ENCODE results near the gene ZNF732. TPM values are rescaled to one million over a fixed set of nuclear protein-coding genes. Genes with fewer than 3 reads are reported as not detected.
"Not testable (repeated sequence)": the region's sequence is repeated elsewhere in the genome, so short reads cannot be mapped to it uniquely, and the experiment has no call there.

The ZNF732 gene
- 0.08 TPM in 1 of 2 replicates, not detected in the other for total RNA-seq (2014; rRNA removed; shearing (Covaris generic))
- not detected in 2 replicates for polyA plus RNA-seq (2015; cell fraction: cytosol; rRNA removed)
- not detected in 2 replicates for polyA plus RNA-seq (2015; cell fraction: nucleus; rRNA removed)

- DNase-seq (ENCODE audit: low read depth, low spot score), result peak; percentile 15
- in situ Hi-C loops (cut with HindIII; ENCODE audit: low pct_unique_long_range_greater_than_20kb, low sequenced_read_pairs), result no loop called here
Measured at GRCh38 chr4:304969-305680, at the start of gene ZNF732. ZNF732 (minus strand) TSS chr4:305474; CDS start chr4:305310, 164 bp downstream.

- no peak for DNase-seq (ENCODE audit: low read depth, low spot score)
- in situ Hi-C loops (cut with HindIII; ENCODE audit: low pct_unique_long_range_greater_than_20kb, low sequenced_read_pairs), result no loop called here
Measured at GRCh38 chr4:340011-340410, 34.7 kb upstream of the ZNF732 start.

GRCh38 chr4:338759-339097 is 33.5 kb upstream of the ZNF732 start:
- in situ Hi-C loops (cut with HindIII; ENCODE audit: low pct_unique_long_range_greater_than_20kb, low sequenced_read_pairs), result no loop called here

GRCh38 chr4:337932-338758 is 32.9 kb upstream of the ZNF732 start:
- in situ Hi-C loops (cut with HindIII; ENCODE audit: low pct_unique_long_range_greater_than_20kb, low sequenced_read_pairs), result no loop called here
- peak; percentile 2 for DNase-seq (ENCODE audit: low read depth, low spot score)

More at GRCh38 chr4:338759-339097, 33.5 kb upstream of the ZNF732 start:
- no peak for DNase-seq (ENCODE audit: low read depth, low spot score)

- peak; percentile 97 for DNase-seq (ENCODE audit: low read depth, low spot score)
- in situ Hi-C loops (cut with HindIII; ENCODE audit: low pct_unique_long_range_greater_than_20kb, low sequenced_read_pairs), result no loop called here
Measured at GRCh38 chr4:337143-337931, 32.1 kb upstream of the ZNF732 start, which contains the start of gene ZNF141. ZNF141 (plus strand) TSS chr4:337814; CDS start chr4:337984, 170 bp downstream.

DNA sequence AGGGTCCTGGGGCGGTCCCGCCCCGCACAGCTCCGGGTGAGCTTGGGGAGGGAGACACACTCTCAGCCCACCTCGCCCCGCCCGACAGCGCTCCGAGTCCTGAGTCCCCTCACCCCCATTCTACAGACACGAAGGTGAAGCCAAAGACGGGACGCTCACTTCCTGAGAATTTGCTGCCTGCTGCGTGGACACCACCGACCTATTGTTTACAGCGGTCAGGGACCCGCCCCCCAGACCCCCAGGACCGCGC is 31.5 kb upstream of the ZNF732 start:
- in situ Hi-C loops (cut with HindIII; ENCODE audit: low pct_unique_long_range_greater_than_20kb, low sequenced_read_pairs), result no loop called here
- no peak for DNase-seq (ENCODE audit: low read depth, low spot score)

DNA sequence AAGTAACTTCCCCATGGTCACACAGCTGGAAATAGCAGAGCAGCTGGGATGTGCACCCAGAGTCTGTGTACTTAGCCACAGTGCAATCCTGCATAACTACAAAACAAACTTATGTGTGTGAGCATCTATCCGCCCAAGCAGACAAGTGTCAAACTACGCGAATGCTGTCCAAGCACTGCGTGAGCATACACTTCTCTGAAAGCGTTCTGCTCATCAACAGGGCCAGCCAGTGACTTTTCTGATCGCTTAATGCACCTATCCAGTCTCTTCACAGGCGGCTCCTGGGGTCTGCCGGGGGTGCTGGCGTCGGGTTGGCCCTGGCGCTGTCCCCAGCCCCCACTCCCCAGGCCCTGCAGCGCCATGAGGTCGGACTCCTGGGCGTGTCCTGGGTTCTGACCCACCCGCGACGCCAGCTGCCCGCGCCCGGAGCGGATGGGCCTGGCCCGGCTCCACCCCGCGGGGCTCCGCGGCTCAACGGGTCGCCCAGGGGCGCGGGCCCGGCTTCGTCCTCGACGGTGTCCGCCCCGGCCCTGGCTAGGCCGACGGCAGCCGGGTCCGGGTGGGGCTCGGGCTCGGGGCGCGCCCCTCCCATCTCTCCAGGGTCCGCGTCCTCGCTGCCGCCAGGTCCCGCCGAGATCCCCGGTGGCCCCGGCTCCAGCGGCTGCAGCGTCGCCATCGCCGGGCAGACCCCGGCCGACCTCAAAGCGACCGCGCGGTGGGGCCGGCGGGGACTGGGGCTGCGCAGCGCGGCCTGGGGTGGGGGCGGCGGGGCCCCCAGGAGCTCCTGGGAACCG is 31.0 kb upstream of the ZNF732 start:
- DNase-seq (ENCODE audit: low read depth, low spot score), result no peak
- in situ Hi-C loops (cut with HindIII; ENCODE audit: low pct_unique_long_range_greater_than_20kb, low sequenced_read_pairs), result no loop called here

- in situ Hi-C loops (cut with HindIII; ENCODE audit: low pct_unique_long_range_greater_than_20kb, low sequenced_read_pairs), result no loop called here
- DNase-seq (ENCODE audit: low read depth, low spot score), result no peak
Measured at GRCh38 chr4:335515-335914, 30.2 kb upstream of the ZNF732 start.

- in situ Hi-C loops (cut with HindIII; ENCODE audit: low pct_unique_long_range_greater_than_20kb, low sequenced_read_pairs), result no loop called here
- no peak for DNase-seq (ENCODE audit: low read depth, low spot score)
Measured at GRCh38 chr4:328729-329128, 23.5 kb upstream of the ZNF732 start.

GRCh38 chr4:314296-314903 is 9.1 kb upstream of the ZNF732 start:
- in situ Hi-C loops (cut with HindIII; ENCODE audit: low pct_unique_long_range_greater_than_20kb, low sequenced_read_pairs), result no loop called here
- DNase-seq (ENCODE audit: low read depth, low spot score), result no peak

DNA sequence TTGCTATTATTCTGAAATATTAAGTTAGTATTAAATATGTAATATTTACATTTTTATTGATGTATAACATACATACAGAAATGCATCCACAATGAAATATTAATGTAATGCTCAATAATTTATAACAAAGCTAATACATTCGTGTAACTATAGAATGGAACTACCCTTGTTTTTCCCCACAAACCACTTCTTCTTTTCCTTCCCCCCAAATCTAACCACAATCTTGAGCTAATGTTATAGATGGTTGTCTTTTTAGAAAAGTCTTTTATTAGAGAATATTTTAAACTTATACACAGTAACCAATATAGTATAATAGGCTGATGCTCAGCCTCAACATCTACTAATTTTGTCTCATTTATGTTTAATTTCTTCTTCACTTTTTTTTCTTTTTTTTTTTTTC is 4.5 kb upstream of the ZNF732 start:
- no peak for DNase-seq (ENCODE audit: low read depth, low spot score)
- in situ Hi-C loops (cut with HindIII; ENCODE audit: low pct_unique_long_range_greater_than_20kb, low sequenced_read_pairs), result no loop called here

DNA sequence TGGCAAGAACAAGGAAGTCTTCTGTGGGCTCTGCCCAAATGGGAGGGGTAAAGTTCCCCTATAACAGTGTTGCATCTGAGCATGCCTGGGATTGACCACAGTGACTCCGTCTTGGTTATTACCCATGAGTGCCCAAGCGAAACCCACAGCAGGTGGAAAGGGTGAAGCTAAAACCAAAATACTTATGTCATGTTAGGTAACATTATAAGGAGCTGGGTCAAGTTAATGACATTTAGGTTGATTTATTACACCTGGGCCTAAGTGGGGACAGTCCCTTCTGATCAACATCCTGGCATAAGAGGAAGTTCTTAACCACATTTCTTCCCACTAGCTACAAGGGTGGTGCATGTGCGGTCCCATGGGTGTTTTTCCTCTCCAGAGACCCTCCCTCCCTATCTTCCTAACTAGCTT is 1.3 kb upstream of the ZNF732 start:
- in situ Hi-C loops (cut with HindIII; ENCODE audit: low pct_unique_long_range_greater_than_20kb, low sequenced_read_pairs), result no loop called here

DNA sequence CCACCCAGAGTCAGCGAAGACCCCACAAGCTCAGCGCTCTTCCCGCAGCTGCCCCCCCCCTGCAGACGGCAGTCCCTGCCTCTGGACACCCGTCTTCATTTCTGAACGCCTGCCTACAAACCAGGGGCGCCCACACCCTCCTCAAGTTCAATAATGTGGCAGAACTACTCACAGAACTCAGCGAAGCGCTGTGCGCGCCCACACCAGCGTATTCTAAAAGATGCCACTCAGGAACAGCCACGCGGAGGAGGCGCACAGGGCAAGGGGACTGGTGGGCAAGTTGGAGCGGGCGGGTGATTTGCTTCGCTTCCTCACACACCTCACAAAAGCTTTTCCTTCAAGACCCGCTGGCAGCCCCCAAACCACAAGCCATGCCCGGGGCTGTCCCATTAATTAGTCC is 758 bp downstream of the ZNF732 start:
- DNase-seq (ENCODE audit: low read depth, low spot score); in situ Hi-C loops (cut with HindIII; ENCODE audit: low pct_unique_long_range_greater_than_20kb, low sequenced_read_pairs): not testable (repeated sequence)

More for the DNA sequence above, 1.3 kb upstream of the ZNF732 start:
- no peak for DNase-seq (ENCODE audit: low read depth, low spot score)

DNA sequence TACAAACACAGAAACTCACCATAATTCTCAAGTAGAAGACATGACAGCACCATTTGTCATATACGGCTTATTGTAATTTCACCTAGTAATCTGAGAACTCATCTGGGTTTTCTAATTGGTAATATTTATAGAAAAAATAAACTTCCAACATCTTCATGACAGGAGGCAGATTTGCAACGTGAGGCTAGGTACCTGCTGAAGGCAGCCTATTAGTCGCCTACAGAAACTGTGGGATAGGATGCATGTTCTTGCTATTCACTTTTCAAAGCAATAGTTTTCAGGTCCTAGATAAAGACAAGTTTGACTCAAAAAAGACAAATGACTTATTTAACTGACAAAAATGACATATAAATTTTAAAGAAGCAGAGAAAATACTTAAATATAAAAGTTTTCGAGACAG is 2.9 kb downstream of the ZNF732 start:
- no peak for DNase-seq (ENCODE audit: low read depth, low spot score)
- in situ Hi-C loops (cut with HindIII; ENCODE audit: low pct_unique_long_range_greater_than_20kb, low sequenced_read_pairs), result no loop called here

DNA sequence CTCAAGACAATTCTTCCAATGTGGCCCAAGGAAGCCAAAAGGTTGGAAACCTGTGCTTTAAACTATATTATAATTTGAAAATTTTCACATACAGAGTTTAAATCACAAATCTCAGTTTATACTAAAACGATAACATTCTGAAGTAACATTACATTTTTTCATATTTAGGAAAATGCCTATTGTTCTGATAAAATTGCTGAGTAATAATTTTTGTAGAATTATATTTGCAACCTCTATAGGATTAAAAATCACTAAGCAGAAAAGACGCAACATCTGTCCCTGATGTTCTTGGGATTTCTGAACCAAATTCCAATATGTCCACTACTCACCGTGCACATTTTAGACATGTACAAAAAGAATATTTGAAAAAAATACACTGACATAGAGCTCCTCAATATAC is 10.5 kb downstream of the ZNF732 start:
- in situ Hi-C loops (cut with HindIII; ENCODE audit: low pct_unique_long_range_greater_than_20kb, low sequenced_read_pairs), result no loop called here
- DNase-seq (ENCODE audit: low read depth, low spot score), result no peak

- in situ Hi-C loops (cut with HindIII; ENCODE audit: low pct_unique_long_range_greater_than_20kb, low sequenced_read_pairs), result no loop called here
- no peak for DNase-seq (ENCODE audit: low read depth, low spot score)
Measured at GRCh38 chr4:288891-289290, 16.4 kb downstream of the ZNF732 start.

Data from SK-MEL-5 (cell line).